ACC112 (cell line): ENCODE measurements around the gene PSAP.

Experiments
- H2AFZ ChIP-seq: fragments of 200-600 bp; sonication (generic); one replicate; pipeline ENCODE4 v1.6.0; 2017; ENCODE audit warnings: antibody characterized with exemption, low read length; ENCODE audit not compliant: unreplicated experiment
- H3K27ac ChIP-seq: fragments of 200-600 bp; sonication (generic); 2 replicates; pipeline ENCODE4 v1.5.1; 2014; ENCODE audit warnings: low read depth, mild to moderate bottlenecking, antibody characterized with exemption, low read length, moderate library complexity
- H3K27me3 ChIP-seq: fragments of 200-600 bp; sonication (generic); 2 replicates; pipeline ENCODE4 v1.6.1; 2014; ENCODE audit warnings: mild to moderate bottlenecking, antibody characterized with exemption, low read length, moderate library complexity, mixed read lengths; ENCODE audit not compliant: insufficient read depth
- H3K36me3 ChIP-seq: fragments of 200-600 bp; sonication (generic); 2 replicates; pipeline ENCODE4 v1.6.1; 2016; ENCODE audit warnings: mild to moderate bottlenecking, antibody characterized with exemption, low read length, moderate library complexity, mixed read lengths; ENCODE audit not compliant: insufficient read depth
- H3K4me1 ChIP-seq: fragments of 200-600 bp; sonication (generic); one replicate; pipeline ENCODE4 v1.6.1; 2016; ENCODE audit warnings: low read length, mixed read lengths; ENCODE audit not compliant: insufficient read depth, unreplicated experiment, control insufficient read depth
- H3K4me3 ChIP-seq: fragments of 200-600 bp; sonication (generic); 2 replicates; pipeline ENCODE4 v1.5.1; 2014; ENCODE audit warnings: mild to moderate bottlenecking, low read depth, low read length
- H3K79me2 ChIP-seq: fragments of 200-600 bp; sonication (generic); one replicate; pipeline ENCODE4 v1.6.0; 2016; ENCODE audit warnings: low read length; ENCODE audit not compliant: control insufficient read depth, unreplicated experiment, insufficient read depth

The PSAP gene

DNA sequence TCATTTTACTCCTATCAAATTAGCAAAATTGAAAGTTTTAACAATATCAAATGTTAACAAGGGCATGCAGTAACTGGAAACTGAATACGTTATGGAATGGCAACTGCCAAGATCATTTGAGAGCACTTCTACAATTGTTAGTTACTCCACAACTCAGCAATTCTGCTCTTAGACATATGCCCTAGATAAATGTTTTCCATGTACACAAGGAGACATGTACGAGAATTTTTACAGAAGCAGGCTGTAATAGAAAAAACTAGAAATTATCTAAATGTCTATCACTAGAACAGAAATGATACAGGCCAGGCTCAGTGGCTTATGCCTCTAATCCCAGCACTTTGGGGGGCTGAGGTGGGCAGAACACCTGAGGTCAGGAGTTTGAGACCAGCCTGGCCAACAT is 7.0 kb downstream of the PSAP start:
- no peak overlapping the region for H3K4me3 ChIP-seq
- peaks cover 94% of the 10 kb centered on the region for H3K79me2 ChIP-seq
- H3K27ac ChIP-seq = no peak overlapping the region
- H2AFZ ChIP-seq = no peak overlapping the region
- H3K27me3 ChIP-seq = no peaks in the 10 kb centered on the region
- peaks cover 35% of the 10 kb centered on the region for H3K4me1 ChIP-seq
- H3K36me3 ChIP-seq = no peaks in the 10 kb centered on the region; the same call in 1 of the 2 replicates

DNA sequence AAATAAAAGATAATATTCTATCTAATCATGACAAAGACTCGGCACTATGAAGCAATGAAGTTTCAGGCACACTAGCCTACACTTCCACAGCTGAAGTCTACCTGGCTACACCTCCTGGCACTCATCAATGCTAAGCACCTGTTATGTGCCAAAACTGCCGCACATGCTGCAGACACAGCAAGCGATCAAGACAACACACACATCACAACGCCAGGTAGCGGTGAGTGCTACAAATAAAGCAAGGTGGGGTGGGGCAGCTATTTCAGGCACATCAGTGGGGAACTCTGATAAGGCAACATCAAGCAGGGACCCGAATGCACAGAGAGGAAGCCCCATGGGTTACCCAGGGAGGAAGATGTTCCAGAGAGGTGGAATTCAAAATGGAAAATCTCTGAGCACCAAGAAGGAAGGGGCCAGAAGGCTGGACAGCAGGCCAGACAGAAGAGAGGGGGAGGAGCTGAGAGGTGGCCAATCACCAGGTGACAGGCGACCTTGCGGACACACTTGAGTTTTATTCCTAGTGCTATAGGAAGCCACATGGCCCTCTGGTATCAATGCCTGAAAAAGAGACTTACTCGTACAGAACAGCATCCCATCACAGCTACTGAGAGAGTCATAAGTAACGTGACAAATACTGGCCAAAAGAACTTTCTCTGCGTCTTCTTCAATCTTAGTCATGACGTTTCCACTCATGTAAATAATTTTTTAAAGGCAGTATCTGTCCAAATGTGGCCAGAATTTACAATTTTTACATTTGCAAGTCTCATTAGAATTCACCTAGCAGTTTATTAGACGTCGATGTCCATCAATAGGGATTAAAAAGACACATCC is 8.0 kb downstream of the PSAP start:
- H3K4me1 ChIP-seq = peaks cover 35% of the 10 kb centered on the region
- no peak overlapping the region for H2AFZ ChIP-seq
- no peak overlapping the region for H3K4me3 ChIP-seq
- H3K27me3 ChIP-seq = no peaks in the 10 kb centered on the region
- H3K79me2 ChIP-seq = peaks cover 94% of the 10 kb centered on the region
- H3K27ac ChIP-seq = no peak overlapping the region
- H3K36me3 ChIP-seq = no peaks in the 10 kb centered on the region

DNA sequence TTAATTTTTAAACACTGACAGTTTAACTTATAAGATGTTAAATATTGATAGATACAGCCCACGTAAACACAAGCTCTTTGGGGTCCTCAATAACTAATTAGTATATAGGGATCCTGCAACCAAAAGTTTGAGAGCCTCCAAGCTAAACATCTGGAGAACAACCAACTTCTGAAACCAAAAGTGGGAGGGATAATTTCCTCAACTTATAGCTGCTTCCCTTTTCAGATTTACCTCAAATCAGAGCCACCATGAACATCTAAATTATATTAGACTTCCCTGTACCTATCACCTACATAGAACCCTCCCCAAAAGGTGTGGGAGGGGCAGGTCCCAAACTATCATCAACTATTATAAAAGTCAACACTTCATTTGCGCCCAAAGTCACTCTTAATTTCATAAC is 8.6 kb downstream of the PSAP start:
- H3K27ac ChIP-seq = no peak overlapping the region
- no peaks in the 10 kb centered on the region for H3K27me3 ChIP-seq
- H3K4me1 ChIP-seq = peaks cover 38% of the 10 kb centered on the region
- H3K79me2 ChIP-seq = peaks cover 94% of the 10 kb centered on the region
- no peaks in the 10 kb centered on the region for H3K36me3 ChIP-seq
- H3K4me3 ChIP-seq = no peak overlapping the region
- H2AFZ ChIP-seq = no peak overlapping the region

DNA sequence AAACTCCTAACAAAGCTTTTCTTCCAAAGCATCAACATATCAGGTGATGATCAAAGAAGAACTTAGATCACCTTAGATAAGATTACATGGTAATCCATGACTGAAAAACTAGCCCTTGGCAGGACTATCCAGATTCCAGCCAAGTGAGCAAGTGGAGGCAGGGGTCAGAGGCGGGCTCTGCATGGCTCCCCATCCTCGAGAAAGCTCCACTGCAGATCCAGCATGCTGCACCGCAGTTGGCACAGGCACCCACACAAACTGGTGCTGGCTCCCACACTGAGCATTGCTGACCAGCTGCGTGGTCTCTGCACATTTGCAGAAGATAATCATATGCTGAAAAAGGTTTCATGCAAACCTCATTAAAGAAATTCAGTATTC is 10.1 kb downstream of the PSAP start:
- Histone ChIP-seq H3K79me2 (peaks cover 90% of the 10 kb centered on the region), H3K4me1 (peaks cover 51% of the 10 kb centered on the region), H3K36me3 (no peaks in the 10 kb centered on the region)

DNA sequence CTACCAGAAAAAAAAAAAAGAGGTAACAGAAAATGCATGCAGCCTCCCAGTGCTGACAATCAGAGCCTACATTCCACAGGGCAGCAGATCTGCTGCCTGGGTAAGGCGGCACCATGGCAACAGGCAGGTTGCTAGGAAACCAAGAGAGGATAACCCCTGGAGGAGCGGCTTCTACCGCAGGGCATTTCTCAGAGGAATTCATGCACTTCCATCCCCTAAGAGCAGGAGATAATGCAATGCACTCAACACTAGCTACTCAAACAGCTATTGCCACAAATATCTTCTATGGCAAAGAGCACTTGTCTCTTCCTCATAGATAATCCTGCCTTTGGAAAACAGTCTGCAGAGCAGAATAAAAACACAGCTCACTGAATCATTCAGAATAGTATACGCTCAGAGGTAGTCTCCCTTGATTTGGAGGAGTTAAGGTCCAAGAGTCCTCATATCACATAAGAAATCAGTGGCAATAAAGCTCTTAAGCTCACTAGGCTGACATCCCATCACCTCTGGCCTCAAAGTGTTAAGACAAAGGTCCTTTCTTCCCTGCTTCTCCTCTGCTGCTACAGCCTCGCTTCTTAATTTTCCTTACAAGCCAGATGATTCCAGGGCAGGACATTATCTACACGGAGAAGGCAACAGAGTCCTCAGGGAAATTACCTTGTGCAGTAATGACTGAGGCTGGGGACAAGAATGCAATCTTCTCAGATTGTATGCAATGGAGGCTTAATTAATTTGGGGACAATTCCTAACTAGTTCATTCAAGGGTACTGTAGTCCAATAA is 10.7 kb downstream of the PSAP start:
- no peaks in the 10 kb centered on the region for H3K27me3 ChIP-seq
- H3K27ac ChIP-seq = peak overlapping the region; percentile 94
- no peak overlapping the region for H3K4me3 ChIP-seq
- no peaks in the 10 kb centered on the region for H3K36me3 ChIP-seq
- H3K79me2 ChIP-seq = peaks cover 89% of the 10 kb centered on the region
- no peak overlapping the region for H2AFZ ChIP-seq
- H3K4me1 ChIP-seq = peaks cover 57% of the 10 kb centered on the region

More for the DNA sequence above, 10.1 kb downstream of the PSAP start:
- Histone ChIP-seq H3K27ac (peak overlapping the region; percentile 94; the same call in 1 of the 2 replicates), H3K27me3 (no peaks in the 10 kb centered on the region), H2AFZ (no peak overlapping the region), H3K4me3 (no peak overlapping the region)

DNA sequence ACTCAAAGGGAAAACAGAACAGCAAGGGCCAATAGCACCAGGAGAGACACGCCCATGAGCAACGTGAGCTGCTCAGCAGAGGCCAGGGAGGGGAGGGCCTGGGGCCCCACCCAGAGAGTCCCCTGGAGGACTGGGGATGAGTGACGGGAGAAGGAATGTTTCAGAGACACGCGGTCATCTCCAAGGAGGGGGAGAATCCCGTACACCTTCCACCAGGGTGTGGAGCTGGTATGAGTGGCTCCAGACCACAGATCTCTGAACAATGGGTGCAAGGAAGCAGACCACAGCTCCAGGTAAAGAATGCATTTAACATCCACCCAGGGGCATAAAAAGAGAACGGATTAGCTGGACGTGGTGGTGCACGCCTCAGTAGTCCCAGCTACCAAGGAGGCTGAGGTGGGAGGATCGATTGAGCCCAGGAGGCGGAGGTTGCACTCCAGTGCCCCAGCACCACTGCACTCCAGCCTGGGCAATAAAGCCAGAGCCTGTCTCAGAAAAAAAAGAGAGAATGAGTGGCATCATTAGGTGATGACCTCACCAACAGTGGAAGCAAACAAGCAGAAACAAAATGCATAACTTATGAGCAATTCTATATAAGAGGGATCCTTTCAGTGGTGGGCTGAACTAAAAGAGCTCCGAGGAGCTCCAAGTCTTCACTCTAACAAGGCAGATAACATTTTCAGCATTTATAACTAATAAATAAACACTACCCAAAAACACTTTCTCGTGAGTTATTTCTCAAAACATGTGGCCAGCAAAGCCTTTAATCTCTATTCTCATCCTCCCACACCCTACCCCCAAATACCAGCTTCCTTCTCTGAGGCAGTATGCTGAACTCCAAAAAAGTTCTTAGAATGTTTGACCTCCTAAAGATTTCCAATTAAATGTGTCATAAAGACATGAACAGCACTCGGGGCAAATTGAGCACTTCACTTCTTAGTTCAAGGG is 12.5 kb downstream of the PSAP start:
- Histone ChIP-seq H2AFZ (no peak overlapping the region), H3K4me3 (peak overlapping the region; percentile 20), H3K79me2 (peaks cover 88% of the 10 kb centered on the region), H3K36me3 (no peaks in the 10 kb centered on the region), H3K4me1 (peaks cover 62% of the 10 kb centered on the region), H3K27ac (peak overlapping the region; percentile 94), H3K27me3 (no peaks in the 10 kb centered on the region)

DNA sequence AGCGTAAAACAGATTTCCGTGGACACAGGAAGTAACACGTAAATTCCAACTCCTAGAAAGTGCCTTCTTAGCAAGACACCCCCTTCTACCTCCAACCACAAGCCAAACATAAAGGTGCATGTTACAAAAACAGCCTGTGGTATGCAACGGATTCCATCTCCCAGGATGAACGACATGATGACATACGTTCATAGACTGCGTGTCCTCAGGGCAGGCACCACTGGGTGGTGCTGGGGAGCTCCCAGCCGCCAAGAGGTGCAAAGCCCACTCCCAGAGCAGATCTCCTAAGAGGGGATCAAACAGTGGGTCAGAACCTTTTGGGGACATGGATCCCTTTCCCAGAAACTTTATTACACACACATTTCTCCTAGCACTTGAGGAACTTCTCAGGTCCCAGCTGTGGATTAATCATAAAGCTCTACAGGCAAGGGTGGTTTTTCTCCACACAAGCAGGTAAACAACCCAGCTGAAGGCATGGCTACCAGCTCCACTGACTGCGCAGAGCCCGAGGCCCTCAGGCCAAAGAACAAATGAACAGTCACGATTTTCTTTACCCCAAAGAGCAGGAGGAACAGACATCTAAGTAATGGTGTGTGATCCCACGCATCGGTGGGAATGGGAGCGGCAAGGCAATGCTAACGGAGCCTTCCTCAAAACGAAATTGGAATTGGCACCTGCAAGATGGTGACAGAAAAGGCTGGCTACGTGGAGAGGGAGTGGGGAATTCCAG is 13.8 kb downstream of the PSAP start:
- Histone ChIP-seq H3K36me3 (no peaks in the 10 kb centered on the region), H3K27me3 (no peaks in the 10 kb centered on the region), H2AFZ (no peak overlapping the region), H3K4me1 (peaks cover 66% of the 10 kb centered on the region), H3K79me2 (peaks cover 86% of the 10 kb centered on the region), H3K27ac (peak overlapping the region; percentile 94), H3K4me3 (no peak overlapping the region)

DNA sequence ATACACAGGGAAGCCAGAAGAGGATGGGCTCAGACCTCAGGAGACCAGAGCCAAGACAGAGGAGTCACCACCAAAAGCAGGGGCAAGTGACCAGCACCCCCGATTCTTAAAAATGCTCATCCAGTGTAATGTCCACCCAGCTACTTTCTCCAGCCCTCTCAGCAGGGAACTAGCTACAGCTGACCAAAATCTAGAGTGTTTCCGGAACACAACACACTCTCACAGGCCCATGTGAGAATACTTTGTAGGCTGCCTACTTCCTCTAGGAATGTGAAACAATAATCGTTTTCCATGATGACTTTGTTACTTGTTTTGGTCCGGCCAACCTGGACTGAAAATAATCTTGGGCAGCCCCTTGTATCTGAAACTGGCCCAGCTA is 14.5 kb downstream of the PSAP start:
- H3K79me2 ChIP-seq = peaks cover 86% of the 10 kb centered on the region
- H3K36me3 ChIP-seq = no peaks in the 10 kb centered on the region
- H3K4me3 ChIP-seq = 0 out of 2 replicates have a peak overlapping the region, but pooled peaks have one; percentile 30
- no peak overlapping the region for H2AFZ ChIP-seq
- H3K4me1 ChIP-seq = peaks cover 73% of the 10 kb centered on the region
- no peaks in the 10 kb centered on the region for H3K27me3 ChIP-seq
- H3K27ac ChIP-seq = peak overlapping the region; percentile 94

DNA sequence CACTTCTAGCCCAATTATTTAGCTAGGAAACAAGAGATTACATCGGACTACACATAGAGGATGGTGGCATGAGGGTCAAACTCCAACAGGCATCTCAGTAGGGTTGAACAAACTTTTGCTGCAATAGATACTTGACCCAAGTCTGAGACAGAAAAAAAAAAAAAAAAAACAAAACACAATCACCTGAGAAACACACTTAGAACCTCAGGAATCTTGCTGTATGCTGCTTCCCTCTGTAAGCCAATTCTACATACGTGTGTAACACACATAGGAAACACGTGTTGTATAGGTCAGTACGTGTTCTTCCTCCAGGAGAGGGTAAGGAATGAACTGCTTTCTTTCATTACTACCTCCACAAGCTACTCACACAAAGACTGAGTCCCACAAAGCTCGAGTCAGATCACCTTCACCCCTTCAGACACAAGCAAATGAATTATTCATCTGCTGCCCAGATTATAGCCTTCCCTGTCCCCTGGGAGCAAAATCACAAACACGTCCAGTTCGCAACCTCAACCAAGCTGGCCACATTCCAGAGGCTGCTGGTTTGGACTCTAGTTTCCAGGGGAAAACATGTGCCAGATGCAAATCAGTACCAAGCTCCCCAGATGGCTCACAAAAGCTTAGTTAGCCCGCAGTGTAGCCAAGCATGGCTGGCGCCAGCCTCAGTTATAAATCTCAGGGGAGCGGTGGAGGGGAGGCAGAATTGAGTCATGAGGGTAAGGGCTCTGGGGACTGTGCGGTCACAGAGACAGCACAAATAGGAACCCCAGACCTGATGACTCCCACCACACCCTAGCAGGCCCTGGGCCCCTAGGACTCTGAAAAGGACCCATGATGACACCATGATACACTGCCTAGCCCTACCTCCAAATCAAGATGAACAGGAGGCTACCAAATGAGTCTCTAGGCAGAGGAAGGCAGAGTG is 15.1 kb downstream of the PSAP start:
- peaks cover 6% of the 10 kb centered on the region for H3K36me3 ChIP-seq
- H3K27me3 ChIP-seq = no peaks in the 10 kb centered on the region
- H2AFZ ChIP-seq = no peak overlapping the region
- H3K79me2 ChIP-seq = peaks cover 86% of the 10 kb centered on the region
- peak overlapping the region; percentile 94 for H3K27ac ChIP-seq
- H3K4me3 ChIP-seq = peak overlapping the region; percentile 40
- H3K4me1 ChIP-seq = peaks cover 71% of the 10 kb centered on the region
